GM19351 (cell line): ENCODE measurements around the gene SHISA6.
"Not testable (repeated sequence)": the region's sequence is repeated elsewhere in the genome, so short reads cannot be mapped to it uniquely, and the experiment has no call there.

Experiments
- ATAC-seq: cut with Tn5 transposase; IDR thresholded peaks from one replicate; pipeline ENCODE4 v1.9.1; 2021; ENCODE audit warnings: mild to moderate bottlenecking, moderate library complexity; ENCODE audit not compliant: unreplicated experiment

The SHISA6 gene

GRCh38 chr17:11301874-11302273 is 60.9 kb downstream of the SHISA6 start:
- not testable (repeated sequence) for ATAC-seq

- no peak for ATAC-seq
Observed at GRCh38 chr17:11302401-11303186, 61.6 kb downstream of the SHISA6 start.

GRCh38 chr17:11303773-11304394 is 62.9 kb downstream of the SHISA6 start:
- ATAC-seq: no peak

- ATAC-seq: no peak
Observed at GRCh38 chr17:11304568-11304967, 63.6 kb downstream of the SHISA6 start.

- no peak for ATAC-seq
Observed at GRCh38 chr17:11305524-11305923, 64.5 kb downstream of the SHISA6 start.

GRCh38 chr17:11308531-11308930 is 67.5 kb downstream of the SHISA6 start:
- no peak for ATAC-seq

GRCh38 chr17:11309033-11309432 is 68.0 kb downstream of the SHISA6 start:
- ATAC-seq: no peak

- no peak for ATAC-seq
Observed at GRCh38 chr17:11309850-11310249, 68.8 kb downstream of the SHISA6 start.

- ATAC-seq: not testable (repeated sequence)
Observed at GRCh38 chr17:11316451-11316850, 75.4 kb downstream of the SHISA6 start.

- no peak for ATAC-seq
Observed at GRCh38 chr17:11318207-11318606, 77.2 kb downstream of the SHISA6 start.

- no peak for ATAC-seq
Observed at GRCh38 chr17:11319894-11320293, 78.9 kb downstream of the SHISA6 start.

- ATAC-seq: no peak
Observed at GRCh38 chr17:11324021-11324420, 83.0 kb downstream of the SHISA6 start.

GRCh38 chr17:11324846-11325420 is 83.9 kb downstream of the SHISA6 start:
- no peak for ATAC-seq

GRCh38 chr17:11326492-11326891 is 85.5 kb downstream of the SHISA6 start:
- no peak for ATAC-seq

- ATAC-seq: no peak
Observed at GRCh38 chr17:11328770-11329169, 87.8 kb downstream of the SHISA6 start.

- no peak for ATAC-seq
Observed at GRCh38 chr17:11330006-11330405, 89.0 kb downstream of the SHISA6 start.

- no peak for ATAC-seq
Observed at GRCh38 chr17:11330826-11331225, 89.8 kb downstream of the SHISA6 start.

- ATAC-seq: no peak
Observed at GRCh38 chr17:11331547-11332513, 90.8 kb downstream of the SHISA6 start.

GRCh38 chr17:11332706-11333105 is 91.7 kb downstream of the SHISA6 start:
- no peak for ATAC-seq

GRCh38 chr17:11334493-11334892 is 93.5 kb downstream of the SHISA6 start:
- no peak for ATAC-seq

GRCh38 chr17:11336290-11336689 is 95.3 kb downstream of the SHISA6 start:
- ATAC-seq: no peak
